Bronchial epithelial cell (primary cell): ENCODE results near the gene POLR3B. TPM values are rescaled to one million over a fixed set of nuclear protein-coding genes. Genes with fewer than 3 reads are reported as not detected.
A peak's percentile ranks its signal among the peaks of the same experiment; 100 is the strongest.

Experiments
- DNase-seq: peaks from one replicate; pipeline ENCODE4 v3.0.0-alpha.2; 2010; ENCODE audit warnings: low read depth
- FAIRE-seq: peaks from 2 replicates; lab custom pipeline; 2011; peaks lifted over from hg19 to GRCh38; lab: Jason Lieb, UNC
- H3K27me3 ChIP-seq: 2 replicates; pipeline ENCODE4 v1.5.1; 2011; ENCODE audit warnings: low read length; ENCODE audit not compliant: control insufficient read depth, insufficient read depth
- H3K36me3 ChIP-seq: 2 replicates; pipeline ENCODE4 v1.5.1; 2011; ENCODE audit warnings: low read length; ENCODE audit not compliant: control insufficient read depth, insufficient read depth
- H3K4me3 ChIP-seq: 2 replicates; pipeline ENCODE4 v1.5.1; 2011; ENCODE audit warnings: mild to moderate bottlenecking, low read depth, low read length, control low read depth
- total RNA-seq: library from RNA; depleted of rRNA; stranded (reverse); fragments of >200 nt; gene quantifications from 2 replicates; pipeline ENCODE4 v1.2.1, GENCODE V29; 2014
- TF ChIP-seq, protein P1 (sequence below): IDR thresholded peaks from 2 replicates; pipeline ENCODE4 v1.5.1; 2011; ENCODE audit warnings: mild to moderate bottlenecking, moderate library complexity, low read length, control low read depth, inconsistent platforms; ENCODE audit not compliant: insufficient read depth, severe bottlenecking

Gene POLR3B
- total RNA-seq, 1 donor from 2014 or later = 9.7 TPM

DNA sequence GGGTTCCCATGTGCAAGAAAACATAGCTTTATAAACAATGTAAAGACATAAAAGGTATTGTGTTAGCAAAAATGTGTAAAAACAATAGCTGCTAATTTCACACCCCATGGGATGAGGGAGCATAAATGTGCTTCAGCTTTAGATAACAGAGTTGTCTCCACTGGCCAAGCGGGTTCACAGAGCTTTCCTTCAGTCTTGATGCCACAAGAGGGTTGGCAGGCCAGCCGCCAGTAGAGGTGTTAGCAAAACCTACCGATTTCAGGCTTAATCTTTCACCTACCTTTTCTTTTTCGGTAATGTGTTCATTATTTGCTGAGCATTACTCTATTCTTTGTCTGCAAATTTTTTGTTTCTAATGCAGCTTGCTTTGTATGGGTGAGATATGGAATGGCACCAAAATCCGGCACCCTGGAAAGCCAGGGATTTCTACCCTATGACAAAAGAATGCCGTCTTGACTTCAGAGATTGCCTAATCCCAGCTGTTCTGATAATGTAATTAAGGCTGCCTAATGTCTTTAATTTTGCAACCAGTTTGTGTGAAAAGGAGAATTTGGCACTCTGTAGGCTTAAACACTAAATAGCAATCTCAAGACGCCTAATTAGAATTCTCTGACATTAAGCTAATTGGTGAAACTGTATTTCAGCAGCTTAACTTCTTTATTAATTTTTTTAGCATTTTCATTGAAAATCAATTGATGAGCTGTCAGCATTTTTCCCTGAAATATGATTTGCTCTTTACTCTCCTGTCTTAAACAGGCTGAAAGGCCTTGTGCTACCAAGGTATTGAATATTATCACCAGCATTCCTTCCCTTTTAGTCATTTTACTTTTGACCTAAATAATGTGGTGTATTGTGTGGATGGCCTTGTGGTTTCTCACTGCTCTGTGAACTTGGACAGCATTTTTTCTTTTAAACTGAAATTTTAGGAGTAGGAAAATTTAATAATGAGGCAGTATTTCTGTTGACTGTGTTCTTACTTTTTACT lies 60.7 kb downstream of the POLR3B start:
- H3K4me3 ChIP-seq = no peak overlapping the region
- FAIRE-seq (no peak), DNase-seq (peak; percentile 70)
- peaks cover 3% of the 10 kb centered on the region for H3K36me3 ChIP-seq
- TF ChIP-seq, protein P1, sequence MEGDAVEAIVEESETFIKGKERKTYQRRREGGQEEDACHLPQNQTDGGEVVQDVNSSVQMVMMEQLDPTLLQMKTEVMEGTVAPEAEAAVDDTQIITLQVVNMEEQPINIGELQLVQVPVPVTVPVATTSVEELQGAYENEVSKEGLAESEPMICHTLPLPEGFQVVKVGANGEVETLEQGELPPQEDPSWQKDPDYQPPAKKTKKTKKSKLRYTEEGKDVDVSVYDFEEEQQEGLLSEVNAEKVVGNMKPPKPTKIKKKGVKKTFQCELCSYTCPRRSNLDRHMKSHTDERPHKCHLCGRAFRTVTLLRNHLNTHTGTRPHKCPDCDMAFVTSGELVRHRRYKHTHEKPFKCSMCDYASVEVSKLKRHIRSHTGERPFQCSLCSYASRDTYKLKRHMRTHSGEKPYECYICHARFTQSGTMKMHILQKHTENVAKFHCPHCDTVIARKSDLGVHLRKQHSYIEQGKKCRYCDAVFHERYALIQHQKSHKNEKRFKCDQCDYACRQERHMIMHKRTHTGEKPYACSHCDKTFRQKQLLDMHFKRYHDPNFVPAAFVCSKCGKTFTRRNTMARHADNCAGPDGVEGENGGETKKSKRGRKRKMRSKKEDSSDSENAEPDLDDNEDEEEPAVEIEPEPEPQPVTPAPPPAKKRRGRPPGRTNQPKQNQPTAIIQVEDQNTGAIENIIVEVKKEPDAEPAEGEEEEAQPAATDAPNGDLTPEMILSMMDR = no peak
- H3K27me3 ChIP-seq = no peaks in the 10 kb centered on the region

DNA sequence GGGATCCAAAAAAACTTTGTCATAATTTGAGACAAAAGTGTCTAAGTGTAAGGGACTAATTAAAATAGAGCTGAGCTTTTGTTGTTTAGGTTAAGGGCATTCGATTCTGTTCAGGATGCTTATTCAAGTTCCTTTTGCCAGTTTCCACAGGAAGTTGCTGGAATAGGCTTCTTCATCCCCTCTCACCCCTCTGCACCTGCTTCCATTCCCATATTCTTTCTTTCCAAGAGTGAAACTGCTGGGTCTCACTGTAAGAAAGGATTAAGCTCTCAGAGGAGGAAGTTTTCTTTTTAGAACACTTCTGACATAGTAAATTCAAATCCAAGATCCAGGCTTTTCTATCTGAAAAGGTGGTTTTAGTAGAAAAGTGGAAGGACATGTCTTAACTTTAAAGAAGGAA lies 61.4 kb downstream of the POLR3B start:
- TF ChIP-seq, protein P1 = no peak
- Histone ChIP-seq H3K36me3 (peaks cover 3% of the 10 kb centered on the region), H3K4me3 (no peak overlapping the region), H3K27me3 (no peaks in the 10 kb centered on the region)
- FAIRE-seq (no peak), DNase-seq (no peak)

DNA sequence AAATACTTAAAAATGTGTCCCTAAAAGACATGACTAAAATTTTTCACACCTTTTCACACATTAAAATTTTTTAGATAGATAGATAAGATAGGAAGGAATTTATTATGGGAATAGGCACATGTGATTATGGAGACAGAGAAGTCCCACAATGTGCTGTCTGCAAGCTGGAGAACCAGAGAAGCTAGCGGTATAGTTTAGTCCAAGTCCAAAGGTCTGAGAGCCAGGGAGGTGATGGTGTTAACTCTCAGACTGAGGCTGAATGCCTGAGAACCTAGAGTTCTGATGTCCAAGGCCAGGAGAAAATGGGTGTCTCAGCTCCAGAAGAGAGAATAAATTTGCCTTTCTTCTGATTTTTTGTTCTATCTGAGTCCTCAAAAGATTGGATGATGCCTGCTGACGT lies 65.7 kb downstream of the POLR3B start:
- FAIRE-seq = no peak
- TF ChIP-seq, protein P1 = no peak
- Histone ChIP-seq H3K27me3 (no peaks in the 10 kb centered on the region), H3K36me3 (peaks cover 2% of the 10 kb centered on the region), H3K4me3 (no peak overlapping the region)
- no peak for DNase-seq

- no peaks in the 10 kb centered on the region for H3K27me3 ChIP-seq
- peaks cover 1% of the 10 kb centered on the region for H3K36me3 ChIP-seq
- no peak overlapping the region for H3K4me3 ChIP-seq
- TF ChIP-seq, protein P1 = no peak
- DNase-seq (no peak), FAIRE-seq (no peak)
Measured at GRCh38 chr12:106425061-106425702, 67.6 kb downstream of the POLR3B start.

GRCh38 chr12:106427917-106428316 lies 70.4 kb downstream of the POLR3B start:
- no peak for DNase-seq
- Histone ChIP-seq H3K36me3 (peaks cover 2% of the 10 kb centered on the region), H3K4me3 (no peak overlapping the region), H3K27me3 (no peaks in the 10 kb centered on the region)
- TF ChIP-seq, protein P1 = no peak
- FAIRE-seq = no peak
